Measurements from ENCODE around the gene ENKD1.

The ENKD1 gene

GRCh38 chr16:67645397-67646121 is 21.0 kb downstream of the ENKD1 start:
- H3K4me3 ChIP-seq (ENCODE audit: low read length) = no peak overlapping the region
- no peak for TF ChIP-seq CTCF (conservative IDR thresholded peaks at IDR 0.05; ENCODE audit: low read depth, low read length)
- DNase-seq (ENCODE audit: low read depth) = no peak

GRCh38 chr16:67644038-67644437 is 22.5 kb downstream of the ENKD1 start:
- no peak for TF ChIP-seq CTCF (conservative IDR thresholded peaks at IDR 0.05; ENCODE audit: low read depth, low read length)
- H3K4me3 ChIP-seq (ENCODE audit: low read length) = no peak overlapping the region
- no peak for DNase-seq (ENCODE audit: low read depth)

- TF ChIP-seq CTCF (conservative IDR thresholded peaks at IDR 0.05; ENCODE audit: low read depth, low read length) = no peak
- DNase-seq (ENCODE audit: low read depth) = no peak
- H3K4me3 ChIP-seq (ENCODE audit: low read length) = no peak overlapping the region
Measured at GRCh38 chr16:67641779-67642708, 24.5 kb downstream of the ENKD1 start.

- DNase-seq (ENCODE audit: low read depth) = no peak
- no peak overlapping the region for H3K4me3 ChIP-seq (ENCODE audit: low read length)
- TF ChIP-seq CTCF (conservative IDR thresholded peaks at IDR 0.05; ENCODE audit: low read depth, low read length) = no peak
Measured at GRCh38 chr16:67637625-67638024, 28.9 kb downstream of the ENKD1 start.

GRCh38 chr16:67636713-67637112 is 29.8 kb downstream of the ENKD1 start:
- H3K4me3 ChIP-seq (ENCODE audit: low read length) = no peak overlapping the region
- no peak for TF ChIP-seq CTCF (conservative IDR thresholded peaks at IDR 0.05; ENCODE audit: low read depth, low read length)
- DNase-seq (ENCODE audit: low read depth) = no peak

- TF ChIP-seq CTCF (conservative IDR thresholded peaks at IDR 0.05; ENCODE audit: low read depth, low read length) = no peak
- no peak overlapping the region for H3K4me3 ChIP-seq (ENCODE audit: low read length)
- no peak for DNase-seq (ENCODE audit: low read depth)
Measured at GRCh38 chr16:67632415-67633172, 34.0 kb downstream of the ENKD1 start.

Measured in retinal pigment epithelial cell (primary cell).